ENCODE data around the gene MAGI1. TPM values are rescaled to one million over a fixed set of nuclear protein-coding genes. Genes with fewer than 3 reads are reported as not detected.

MAGI1 gene
- polyA plus RNA-seq, 3 donors = not detected

DNA sequence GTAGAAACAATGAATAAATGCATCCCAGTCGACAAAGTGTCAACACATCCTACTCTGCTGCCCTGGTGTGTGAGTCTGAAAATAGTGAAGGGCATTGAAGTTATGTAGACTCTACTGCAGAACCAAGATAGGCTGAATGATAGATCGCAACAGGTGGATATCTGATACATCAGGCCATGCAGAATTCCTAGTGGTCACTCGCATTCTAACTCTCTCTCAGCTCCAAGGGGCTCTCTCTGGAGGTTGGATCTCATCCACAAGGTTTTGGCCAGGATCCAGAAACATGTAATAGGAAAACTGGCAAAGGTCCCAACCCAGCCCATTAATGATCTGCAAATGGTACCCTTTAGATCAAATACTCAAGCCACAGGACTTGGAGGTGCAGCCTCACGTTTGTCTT lies 514.1 kb downstream of the MAGI1 start:
- no peaks in the 10 kb centered on the region for H3K79me2 ChIP-seq (ENCODE audit: insufficient read depth, low read length)
- Mint-ChIP-seq H3K36me3 (no peaks in the 10 kb centered on the region), H3K4me3 (no peak overlapping the region), H3K4me1 (no peaks in the 10 kb centered on the region), H3K27ac (no peak overlapping the region), H3K27me3 (ENCODE audit: low read depth in 3 of 3) (peaks cover 0 to 1% (median 0%) of the 10 kb centered on the region in 3 donors), H3K9me3 (peaks cover 0 to 7% (median 0%) of the 10 kb centered on the region in 7 donors)
- H4K20me1 ChIP-seq (ENCODE audit: insufficient read depth, low read length) = no peaks in the 10 kb centered on the region
- no peak overlapping the region for H3K9ac ChIP-seq (ENCODE audit: insufficient read depth, low read length, poor library complexity, severe bottlenecking)
- no peaks in the 10 kb centered on the region for H3K9me3 ChIP-seq (replicated peaks in 1 of 2; ENCODE audit: control insufficient read depth in 1 of 2, insufficient read depth in 1 of 2, low read length in 2 of 2)
- DNase-seq = no peak
- 73% methylated on average over 1 of the region's 4 CpGs for WGBS (ENCODE audit: insufficient coverage)
- H3K27ac ChIP-seq (ENCODE audit: low read depth in 1 of 2, low read length in 2 of 2) = no peak overlapping the region
- TF ChIP-seq, protein P1, sequence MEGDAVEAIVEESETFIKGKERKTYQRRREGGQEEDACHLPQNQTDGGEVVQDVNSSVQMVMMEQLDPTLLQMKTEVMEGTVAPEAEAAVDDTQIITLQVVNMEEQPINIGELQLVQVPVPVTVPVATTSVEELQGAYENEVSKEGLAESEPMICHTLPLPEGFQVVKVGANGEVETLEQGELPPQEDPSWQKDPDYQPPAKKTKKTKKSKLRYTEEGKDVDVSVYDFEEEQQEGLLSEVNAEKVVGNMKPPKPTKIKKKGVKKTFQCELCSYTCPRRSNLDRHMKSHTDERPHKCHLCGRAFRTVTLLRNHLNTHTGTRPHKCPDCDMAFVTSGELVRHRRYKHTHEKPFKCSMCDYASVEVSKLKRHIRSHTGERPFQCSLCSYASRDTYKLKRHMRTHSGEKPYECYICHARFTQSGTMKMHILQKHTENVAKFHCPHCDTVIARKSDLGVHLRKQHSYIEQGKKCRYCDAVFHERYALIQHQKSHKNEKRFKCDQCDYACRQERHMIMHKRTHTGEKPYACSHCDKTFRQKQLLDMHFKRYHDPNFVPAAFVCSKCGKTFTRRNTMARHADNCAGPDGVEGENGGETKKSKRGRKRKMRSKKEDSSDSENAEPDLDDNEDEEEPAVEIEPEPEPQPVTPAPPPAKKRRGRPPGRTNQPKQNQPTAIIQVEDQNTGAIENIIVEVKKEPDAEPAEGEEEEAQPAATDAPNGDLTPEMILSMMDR (IDR thresholded peaks at IDR 0.05) = no peak
- no peak overlapping the region for H3K4me2 ChIP-seq (replicated peaks; ENCODE audit: extremely low read depth, low read length, poor library complexity, severe bottlenecking)
- H3K27me3 ChIP-seq (ENCODE audit: control insufficient read depth in 2 of 2, insufficient read depth in 2 of 2, low read length in 2 of 2) = no peaks in the 10 kb centered on the region
- H2AFZ ChIP-seq (ENCODE audit: insufficient read depth, low read depth, low read length, poor library complexity, severe bottlenecking) = no peak overlapping the region
- H3K4me3 ChIP-seq (replicated peaks in 1 of 3; ENCODE audit: low read depth in 2 of 3, low read length in 3 of 3) = no peak overlapping the region
- H3K4me1 ChIP-seq (ENCODE audit: control insufficient read depth in 1 of 2, insufficient read depth in 2 of 2, low read length in 2 of 2) = no peaks in the 10 kb centered on the region
- intact Hi-C loops (cut with micrococcal nuclease) = no loop called here
- no peaks in the 10 kb centered on the region for H3K36me3 ChIP-seq (replicated peaks in 1 of 2; ENCODE audit: control insufficient read depth in 1 of 2, insufficient read depth in 2 of 2, low read length in 2 of 2)

DNA sequence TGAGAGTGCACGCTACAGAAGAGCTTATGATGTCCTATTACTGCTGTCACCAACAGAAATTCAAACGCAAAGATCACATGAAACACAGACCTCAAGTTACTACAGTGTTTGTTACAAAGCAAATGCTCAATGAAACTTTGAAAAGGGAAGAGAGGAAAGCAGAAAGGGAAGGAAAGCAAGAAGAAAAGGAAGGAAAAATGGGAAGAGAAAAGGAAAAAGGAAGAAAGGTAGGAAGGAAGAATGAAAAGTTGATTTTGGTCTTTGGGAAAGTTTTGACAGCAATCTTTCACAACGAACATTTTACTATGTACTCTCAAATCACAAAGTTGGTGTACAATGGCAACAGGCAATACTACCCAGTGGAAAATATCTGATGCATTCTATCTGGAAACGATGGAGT lies 514.8 kb downstream of the MAGI1 start:
- DNase-seq = no peak
- Histone ChIP-seq H3K36me3 (replicated peaks in 1 of 2; ENCODE audit: control insufficient read depth in 1 of 2, insufficient read depth in 2 of 2, low read length in 2 of 2) (no peaks in the 10 kb centered on the region), H3K79me2 (ENCODE audit: insufficient read depth, low read length) (no peaks in the 10 kb centered on the region), H3K9me3 (replicated peaks in 1 of 2; ENCODE audit: control insufficient read depth in 1 of 2, insufficient read depth in 1 of 2, low read length in 2 of 2) (no peaks in the 10 kb centered on the region), H3K27ac (ENCODE audit: low read depth in 1 of 2, low read length in 2 of 2) (no peak overlapping the region), H3K4me3 (replicated peaks in 1 of 3; ENCODE audit: low read depth in 2 of 3, low read length in 3 of 3) (no peak overlapping the region), H3K4me1 (ENCODE audit: control insufficient read depth in 1 of 2, insufficient read depth in 2 of 2, low read length in 2 of 2) (no peaks in the 10 kb centered on the region), H3K27me3 (ENCODE audit: control insufficient read depth in 2 of 2, insufficient read depth in 2 of 2, low read length in 2 of 2) (no peaks in the 10 kb centered on the region), H2AFZ (ENCODE audit: insufficient read depth, low read depth, low read length, poor library complexity, severe bottlenecking) (no peak overlapping the region), H3K9ac (ENCODE audit: insufficient read depth, low read length, poor library complexity, severe bottlenecking) (no peak overlapping the region), H4K20me1 (ENCODE audit: insufficient read depth, low read length) (no peaks in the 10 kb centered on the region), H3K4me2 (replicated peaks; ENCODE audit: extremely low read depth, low read length, poor library complexity, severe bottlenecking) (no peak overlapping the region)
- Mint-ChIP-seq H3K4me1 (no peaks in the 10 kb centered on the region), H3K36me3 (no peaks in the 10 kb centered on the region), H3K27ac (no peak overlapping the region), H3K9me3 (peaks cover 0 to 7% (median 2%) of the 10 kb centered on the region in 7 donors), H3K4me3 (no peak overlapping the region), H3K27me3 (ENCODE audit: low read depth in 3 of 3) (peaks cover 0 to 1% (median 0%) of the 10 kb centered on the region in 3 donors)
- TF ChIP-seq, protein P1 (IDR thresholded peaks at IDR 0.05) = no peak
- no CpG with 5 or more reads among the region's 4 CpGs for WGBS (ENCODE audit: insufficient coverage)
- intact Hi-C loops (cut with micrococcal nuclease) = no loop called here

All from CD14-positive monocyte (primary cell).